NCI-H524 treated with DMSO at 0.1 percent for 48 hours (cell line): ENCODE measurements around the gene NSMF.

Experiments used
- DNase-seq: peaks from one replicate; lab custom pipeline; 2025; lab: John Stamatoyannopoulos, UW

The NSMF gene

DNA sequence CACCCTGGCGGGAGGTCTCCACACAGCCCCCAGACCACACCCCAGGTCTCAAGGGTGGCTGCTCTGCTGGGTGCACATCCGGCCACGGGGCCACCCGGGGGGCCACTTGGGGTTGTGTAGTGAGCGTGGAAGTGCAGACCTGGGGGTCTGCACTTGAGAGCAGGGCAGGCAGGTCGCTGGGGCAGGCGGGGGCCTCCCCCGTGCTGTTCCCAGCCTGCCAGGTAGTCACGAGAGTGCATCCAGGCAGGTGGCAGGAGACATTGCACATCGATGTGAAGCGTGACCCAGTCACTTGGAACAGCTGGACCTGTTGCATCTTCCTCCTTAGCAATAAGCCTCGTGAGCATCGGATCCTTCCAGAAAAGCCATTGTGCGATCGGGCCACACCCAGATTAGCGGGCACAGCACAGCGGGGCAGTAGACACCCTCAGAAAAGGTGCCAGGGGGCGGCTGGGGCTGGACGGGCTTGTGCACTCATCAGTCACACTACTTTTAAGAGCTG lies 13.2 kb downstream of the NSMF start:
- no peak for DNase-seq

DNA sequence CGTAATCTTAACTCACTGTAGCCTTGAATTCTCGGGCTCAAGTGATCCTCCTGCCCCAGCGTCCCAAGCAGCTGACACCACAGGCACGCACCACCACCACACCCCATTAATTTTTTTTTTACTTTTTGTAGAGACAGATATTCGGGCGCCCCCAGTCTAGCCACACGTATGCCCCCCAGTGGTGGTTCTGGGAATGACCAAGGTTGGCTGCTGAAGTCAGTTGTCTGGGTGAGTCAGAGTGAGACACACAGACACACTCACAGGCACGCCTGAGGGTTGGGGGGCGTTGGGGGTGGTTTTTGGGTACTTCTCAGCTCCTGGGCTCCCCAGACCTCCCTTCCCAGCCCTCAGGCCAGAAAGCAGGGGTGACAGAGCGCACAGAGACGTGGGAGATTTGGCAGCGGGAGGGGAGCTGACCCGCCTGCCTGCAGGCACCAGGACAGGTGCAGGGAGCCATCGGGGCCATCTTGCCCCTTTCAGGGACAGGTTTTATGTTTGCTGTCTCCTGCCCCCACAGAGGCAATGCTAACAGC lies 13.8 kb downstream of the NSMF start:
- DNase-seq = no peak

DNA sequence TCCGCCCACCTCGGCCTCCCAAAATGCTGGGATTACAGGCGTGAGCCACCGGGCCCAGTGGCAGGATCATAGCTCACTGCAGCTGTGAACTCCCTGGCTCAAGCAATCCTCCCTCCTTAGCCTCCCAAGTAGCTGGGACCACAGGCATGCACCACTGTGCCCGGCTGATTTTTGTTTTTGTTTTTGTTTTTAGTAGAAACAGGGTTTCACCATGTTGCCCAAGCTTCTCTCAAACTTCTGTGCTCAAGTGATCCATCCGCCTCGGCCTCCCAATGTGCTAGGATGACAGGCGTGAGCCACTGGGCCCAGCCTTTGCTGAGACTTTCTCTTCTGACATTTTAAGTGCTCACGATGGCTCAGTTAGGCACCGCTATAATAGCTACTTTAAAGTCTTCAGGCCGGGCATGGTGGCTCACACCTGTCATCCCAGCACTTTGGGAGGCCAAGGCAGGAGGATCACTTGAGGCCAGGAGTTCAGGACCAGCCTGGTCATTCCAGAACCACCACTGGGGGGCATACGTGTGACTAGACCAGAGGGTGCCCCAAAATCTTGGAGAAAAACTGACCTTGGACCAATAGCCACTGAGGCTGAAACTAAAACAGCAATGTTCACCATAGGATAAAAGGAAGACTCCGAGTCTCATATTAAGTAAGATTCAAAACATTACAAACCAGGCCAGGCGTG lies 14.9 kb downstream of the NSMF start:
- DNase-seq = no peak

DNA sequence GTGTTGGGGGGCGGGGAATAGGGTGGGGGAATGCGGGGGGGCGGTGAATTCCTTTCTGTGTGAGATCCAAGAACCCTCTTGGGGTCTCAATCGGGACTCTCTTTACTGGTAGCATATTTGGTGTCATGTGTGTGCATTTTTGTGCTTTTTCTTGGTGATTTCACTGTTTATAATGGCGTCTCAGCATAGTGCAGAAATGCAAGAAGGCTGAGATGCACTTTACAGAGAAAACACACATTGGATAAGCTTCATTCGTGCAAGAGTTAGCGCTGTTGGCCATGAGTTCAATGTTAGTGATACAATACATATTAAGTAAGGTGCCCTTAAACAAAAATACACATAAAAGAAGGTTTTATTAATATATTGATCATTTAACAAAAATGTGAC lies 17.2 kb downstream of the NSMF start:
- no peak for DNase-seq

DNA sequence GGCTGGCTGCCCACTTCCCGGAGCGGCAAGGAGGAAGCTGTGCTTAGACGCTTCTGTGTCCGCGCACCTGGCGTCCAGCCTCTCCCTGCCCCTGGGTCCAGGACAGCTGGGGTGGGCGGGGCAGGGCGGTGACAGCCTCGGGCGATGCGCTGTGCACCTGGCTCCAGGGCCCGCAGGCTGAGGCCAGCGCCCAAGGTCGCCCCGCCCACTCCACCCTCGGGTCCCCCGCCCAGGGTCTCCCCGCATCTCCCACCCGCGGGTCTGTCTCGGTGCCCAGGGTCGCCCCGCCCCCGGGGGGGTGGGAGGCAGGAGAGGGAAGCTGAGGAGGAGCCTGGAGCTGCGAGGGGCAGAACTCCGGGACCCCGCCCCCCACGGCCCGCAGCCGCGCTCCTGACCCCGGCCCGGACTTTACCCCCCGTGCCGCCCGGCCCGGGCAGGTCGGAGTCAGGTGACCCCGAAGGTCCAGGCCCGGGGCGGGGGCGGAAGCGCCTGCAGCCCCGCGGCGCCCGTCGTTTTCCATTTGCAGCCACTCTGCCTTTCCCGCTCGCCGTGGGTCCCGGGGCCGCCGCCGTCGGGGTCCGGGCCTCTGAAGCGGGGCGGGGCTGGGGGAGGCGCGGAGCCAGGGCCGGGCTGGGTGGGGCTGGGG lies 17.7 kb downstream of the NSMF start, which contains the start of gene ENTPD8:
Gene ENTPD8 (minus strand): TSS at position 69 of the 646 bp plus-strand sequence. CDS start 3,072 bp downstream, outside the sequence.
- no peak for DNase-seq

DNA sequence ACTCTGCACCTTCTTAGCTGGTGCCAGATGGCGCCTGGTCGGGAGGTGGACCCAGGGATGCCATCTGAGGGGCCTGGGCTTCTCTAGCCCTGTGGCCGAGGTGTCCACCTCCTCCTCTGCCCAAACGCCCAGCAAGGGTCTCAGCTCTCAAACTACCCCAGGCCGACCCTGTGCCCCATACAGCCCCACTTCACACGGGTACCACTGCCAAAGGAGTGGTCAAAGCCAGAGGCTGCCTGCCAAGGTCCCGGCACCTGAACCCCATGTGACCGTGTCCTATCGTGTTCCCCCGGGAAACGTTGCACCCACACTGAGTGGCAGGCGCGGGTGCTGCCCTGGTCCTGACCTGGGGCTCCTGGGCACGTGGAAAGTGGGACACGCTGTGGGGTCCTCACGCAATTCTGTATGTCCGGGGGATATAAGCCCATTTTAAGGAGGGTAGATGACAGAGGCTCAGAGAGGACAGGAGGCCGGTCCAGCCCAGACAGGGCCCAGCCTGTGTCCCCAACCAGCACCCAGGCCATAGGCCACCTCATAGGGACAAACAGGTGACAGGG lies 19.9 kb downstream of the NSMF start:
- no peak for DNase-seq

DNA sequence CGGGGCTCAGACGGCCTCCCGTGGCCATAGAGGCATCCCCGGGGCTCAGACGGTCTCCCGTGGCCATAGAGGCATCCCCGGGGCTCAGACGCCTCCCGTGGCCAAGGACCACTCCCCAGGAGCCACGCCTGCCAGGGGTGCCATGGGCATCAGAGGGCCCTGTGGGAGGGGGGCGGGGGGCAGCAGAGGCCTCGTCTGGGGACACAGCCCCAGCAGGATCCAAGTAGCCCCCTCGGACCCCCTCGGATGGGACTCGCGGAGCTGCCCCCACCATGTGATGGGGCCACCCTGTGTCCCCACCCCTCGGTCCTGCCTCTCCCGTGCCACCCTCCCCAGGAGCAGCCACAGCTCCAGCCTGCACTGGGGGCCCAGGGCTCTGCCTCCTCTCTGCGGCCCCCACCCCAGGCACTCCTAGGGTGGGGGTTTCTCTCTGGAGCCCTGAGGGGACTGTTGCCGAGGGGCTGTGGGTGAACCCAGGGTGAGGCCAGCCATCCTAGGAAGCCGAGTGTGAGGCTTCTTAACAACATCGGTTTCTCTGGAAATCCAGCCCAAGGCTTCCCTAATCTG lies 20.5 kb downstream of the NSMF start:
- DNase-seq = no peak

DNA sequence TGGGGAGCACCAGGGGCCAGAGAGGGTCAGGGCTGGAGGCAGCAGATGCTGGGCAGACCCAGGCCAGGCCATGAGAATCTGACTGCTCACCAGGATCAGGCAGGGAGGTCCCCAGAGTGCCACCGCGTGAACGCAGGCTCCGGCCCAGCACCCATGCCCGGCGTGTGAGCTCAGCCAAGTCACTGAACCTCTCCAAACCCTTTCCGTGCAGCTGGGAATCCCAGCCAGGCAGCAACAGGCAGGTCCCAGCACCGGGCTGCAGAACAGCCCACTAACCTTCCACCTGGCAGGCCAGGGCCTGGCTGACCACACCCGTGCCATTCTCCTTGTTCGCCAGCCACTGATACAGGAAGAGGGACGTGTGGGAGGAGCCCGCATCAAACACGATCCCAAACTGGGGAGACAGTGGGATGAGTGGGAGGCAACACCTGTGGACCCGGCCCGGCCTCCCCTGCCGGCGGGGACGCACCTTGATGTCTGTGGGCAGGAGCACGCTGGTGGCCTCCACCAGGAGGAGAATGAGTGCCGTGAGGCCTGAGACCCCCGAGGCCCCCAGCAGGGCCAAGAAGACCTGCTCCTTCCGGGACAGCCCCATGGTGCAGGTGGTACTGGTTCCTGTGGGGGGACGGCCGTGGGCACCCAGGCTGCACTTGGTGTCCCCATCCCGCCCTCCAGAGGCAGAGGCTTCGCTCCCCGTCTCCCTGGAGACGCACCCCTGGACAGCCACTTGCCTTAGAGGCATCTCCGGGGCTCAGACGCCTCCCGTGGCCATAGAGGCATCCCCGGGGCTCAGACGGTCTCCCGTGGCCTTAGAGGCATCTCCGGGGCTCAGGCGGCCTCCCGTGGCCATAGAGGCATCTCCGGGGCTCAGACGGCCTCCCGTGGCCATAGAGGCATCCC lies 21.2 kb downstream of the NSMF start:
- DNase-seq = no peak

DNA sequence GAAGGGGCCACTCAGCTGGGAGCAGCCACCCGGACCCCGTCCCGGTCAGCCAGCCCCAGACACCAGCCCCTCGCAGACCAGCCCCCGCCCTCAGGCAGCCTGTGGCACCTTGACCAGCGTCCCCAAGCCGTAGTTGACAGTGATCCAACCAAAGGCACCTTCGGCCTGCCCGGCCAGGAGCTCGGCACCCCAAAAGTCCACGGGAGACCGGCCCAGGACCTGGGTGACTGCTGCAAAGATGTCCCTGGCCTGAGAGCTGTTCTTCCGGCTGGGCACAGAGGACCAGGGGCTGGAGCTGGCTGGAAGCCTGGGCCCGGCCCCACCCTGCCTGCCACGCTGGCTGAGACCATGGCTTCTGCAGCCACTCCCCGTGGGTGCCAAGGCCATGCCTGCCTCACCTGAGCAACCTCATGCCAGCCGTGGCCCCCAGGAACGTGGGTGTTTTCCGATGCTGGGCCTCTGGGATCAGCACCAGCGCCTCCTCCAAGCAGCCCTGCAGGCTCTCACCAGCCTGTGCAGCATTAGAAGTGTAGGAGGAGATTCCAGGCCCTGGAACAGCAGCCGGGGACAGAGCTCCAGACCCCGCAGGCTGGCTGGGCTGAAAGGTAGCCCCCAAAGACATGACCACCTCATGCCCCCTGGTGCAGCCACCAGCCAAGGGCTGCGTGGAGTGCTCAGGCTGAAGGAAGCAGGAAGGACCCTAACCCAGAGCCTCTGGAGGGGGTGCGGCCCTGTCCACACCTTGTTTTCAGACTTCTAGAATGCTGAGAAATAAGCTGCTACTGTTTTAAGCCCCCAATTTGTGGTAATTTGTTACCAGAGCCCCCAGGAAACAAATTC lies 22.2 kb downstream of the NSMF start:
- no peak for DNase-seq

DNA sequence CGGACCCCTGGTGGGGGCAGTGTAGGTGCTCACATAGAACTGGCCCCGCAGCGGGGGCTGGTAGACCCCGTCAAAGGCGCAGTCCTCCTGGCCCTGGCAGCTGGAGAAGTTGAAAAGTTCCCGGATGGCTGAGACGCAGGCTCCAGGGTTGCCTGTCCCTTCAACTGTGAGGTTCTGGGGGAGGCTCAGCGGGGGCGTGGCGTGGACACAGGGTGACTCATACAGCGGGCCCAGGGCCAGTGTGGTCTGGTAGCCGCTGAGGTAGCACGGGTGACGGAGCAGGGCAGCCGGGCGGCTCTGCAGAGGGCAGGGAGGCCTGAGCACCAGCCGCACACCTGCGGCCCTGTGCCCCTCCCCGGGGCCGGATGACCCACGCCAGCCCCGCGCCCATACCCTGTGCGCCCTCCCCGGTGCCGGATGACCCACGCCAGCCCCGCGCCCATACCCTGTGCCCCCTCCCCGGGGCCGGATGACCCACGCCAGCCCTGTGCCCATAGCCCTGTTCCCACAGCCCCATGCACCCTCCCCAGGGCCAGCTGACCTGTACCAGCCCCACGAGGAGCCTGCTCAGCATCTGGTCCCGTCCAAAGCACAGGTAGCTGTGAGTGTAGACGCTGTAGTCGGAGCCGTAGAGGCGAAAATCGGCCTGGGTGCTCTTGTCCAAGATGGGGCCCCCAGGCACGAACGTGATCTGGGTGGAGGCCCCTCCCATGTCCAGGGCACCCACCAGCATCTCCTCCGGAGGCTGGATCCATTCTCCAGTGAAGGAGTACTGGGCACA lies 23.0 kb downstream of the NSMF start:
- DNase-seq = no peak

DNA sequence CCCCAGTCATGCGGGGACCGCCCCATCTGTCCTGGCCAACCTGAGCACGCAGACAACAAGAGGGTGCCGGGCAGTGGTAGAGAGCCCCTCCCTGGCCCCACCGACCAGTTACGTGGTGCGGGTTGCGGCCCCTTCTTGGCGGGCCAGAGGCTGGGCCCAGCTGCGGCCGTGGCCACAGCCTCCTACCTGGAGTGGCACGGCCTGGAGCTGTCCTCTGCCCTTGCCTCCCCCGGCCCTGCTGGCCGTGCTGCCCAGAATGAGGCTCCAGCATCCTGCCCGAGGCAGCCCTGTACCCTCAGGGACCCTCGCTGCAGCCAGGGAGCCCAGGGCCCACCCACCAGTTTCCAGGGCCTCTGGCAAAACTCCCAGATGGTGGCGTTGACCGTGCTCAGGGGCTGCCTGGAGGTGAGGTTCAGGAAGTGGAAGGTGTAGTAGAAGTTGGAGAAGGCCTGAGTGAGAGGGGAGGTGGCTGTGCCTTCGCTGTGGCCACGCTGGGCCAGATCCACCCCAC lies 23.7 kb downstream of the NSMF start:
- DNase-seq = no peak

DNA sequence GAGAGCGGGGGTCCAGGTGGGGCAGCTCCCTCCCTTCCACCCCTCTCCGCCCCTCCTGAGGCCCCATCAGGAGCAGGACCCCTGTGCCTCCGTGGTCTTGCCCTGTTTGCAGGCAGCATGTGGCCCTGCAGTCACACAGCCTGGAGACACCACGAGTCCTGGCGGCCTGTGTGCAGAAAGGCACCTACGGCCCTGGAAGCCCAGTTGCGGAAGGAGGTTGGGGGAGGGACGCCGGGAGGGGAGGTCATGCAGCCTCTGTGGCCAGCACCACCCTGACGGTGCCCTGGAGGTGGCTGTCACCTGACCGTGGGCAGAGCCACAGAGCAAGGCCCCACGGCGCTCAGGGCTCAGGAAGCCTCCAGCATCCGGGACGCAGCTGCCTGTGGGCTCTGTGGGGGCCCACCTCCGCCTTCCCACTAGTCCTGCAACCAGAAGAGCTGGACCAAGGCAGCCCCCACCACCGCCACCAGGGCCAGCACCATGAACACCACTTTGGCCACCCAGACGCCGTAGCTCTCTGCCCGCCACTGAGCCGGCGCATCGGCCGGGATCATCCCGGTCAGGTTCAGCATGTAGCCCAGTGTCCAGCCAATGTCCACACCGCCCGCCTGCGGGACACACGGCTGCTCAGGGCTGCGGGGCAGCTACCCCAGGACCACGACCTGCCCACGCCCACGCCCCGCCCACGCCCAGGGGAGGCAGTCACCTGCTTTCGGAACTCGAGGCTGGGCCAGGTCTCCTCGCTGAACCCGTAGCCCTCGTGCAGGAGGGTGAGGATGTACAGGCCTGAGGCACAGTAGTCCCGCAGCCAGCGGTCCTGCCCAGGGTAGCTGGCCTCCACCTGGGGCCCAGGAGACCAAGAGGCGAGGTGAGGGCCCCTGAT lies 24.4 kb downstream of the NSMF start:
- no peak for DNase-seq

DNA sequence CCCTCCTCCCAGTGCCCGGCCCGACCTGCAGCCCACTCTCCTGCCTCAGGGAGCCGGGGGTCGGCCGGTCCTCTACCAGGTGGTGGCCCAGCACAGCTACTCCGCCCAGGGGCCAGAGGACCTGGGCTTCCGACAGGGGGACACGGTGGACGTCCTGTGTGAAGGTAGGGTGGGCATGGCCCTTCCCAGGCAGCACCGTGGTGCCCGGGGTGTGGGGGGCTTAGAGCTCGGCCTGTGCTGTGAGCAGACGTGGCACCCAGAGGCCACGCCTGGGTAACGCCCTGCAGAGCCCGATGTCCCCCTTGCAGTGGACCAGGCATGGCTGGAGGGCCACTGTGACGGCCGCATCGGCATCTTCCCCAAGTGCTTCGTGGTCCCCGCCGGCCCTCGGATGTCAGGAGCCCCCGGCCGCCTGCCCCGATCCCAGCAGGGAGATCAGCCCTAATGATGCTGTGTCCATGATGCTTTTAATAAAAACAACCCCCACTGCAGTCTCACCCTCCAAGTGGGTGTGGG lies 25.2 kb downstream of the NSMF start:
- DNase-seq = no peak

DNA sequence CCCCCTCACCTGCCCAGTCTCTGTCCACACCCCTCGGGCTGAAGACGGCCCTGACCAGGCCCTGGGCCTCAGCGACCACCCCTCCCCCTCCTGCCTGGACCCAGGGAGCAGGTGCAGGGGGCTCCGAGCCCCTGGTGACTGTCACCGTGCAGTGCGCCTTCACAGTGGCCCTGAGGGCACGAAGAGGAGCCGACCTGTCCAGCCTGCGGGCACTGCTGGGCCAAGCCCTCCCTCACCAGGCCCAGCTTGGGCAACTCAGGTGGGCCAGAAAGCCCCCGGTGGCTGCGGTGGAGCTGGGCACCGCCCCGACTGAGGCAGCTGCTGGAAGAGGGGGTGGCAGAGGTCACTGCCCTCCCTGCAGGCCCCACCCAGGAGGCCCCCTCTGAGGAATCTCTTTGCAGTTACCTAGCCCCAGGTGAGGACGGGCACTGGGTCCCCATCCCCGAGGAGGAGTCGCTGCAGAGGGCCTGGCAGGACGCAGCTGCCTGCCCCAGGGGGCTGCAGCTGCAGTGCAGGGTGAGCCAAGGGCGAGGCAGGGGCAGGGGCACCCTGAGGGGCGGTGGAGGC lies 25.7 kb downstream of the NSMF start:
- DNase-seq = no peak

DNA sequence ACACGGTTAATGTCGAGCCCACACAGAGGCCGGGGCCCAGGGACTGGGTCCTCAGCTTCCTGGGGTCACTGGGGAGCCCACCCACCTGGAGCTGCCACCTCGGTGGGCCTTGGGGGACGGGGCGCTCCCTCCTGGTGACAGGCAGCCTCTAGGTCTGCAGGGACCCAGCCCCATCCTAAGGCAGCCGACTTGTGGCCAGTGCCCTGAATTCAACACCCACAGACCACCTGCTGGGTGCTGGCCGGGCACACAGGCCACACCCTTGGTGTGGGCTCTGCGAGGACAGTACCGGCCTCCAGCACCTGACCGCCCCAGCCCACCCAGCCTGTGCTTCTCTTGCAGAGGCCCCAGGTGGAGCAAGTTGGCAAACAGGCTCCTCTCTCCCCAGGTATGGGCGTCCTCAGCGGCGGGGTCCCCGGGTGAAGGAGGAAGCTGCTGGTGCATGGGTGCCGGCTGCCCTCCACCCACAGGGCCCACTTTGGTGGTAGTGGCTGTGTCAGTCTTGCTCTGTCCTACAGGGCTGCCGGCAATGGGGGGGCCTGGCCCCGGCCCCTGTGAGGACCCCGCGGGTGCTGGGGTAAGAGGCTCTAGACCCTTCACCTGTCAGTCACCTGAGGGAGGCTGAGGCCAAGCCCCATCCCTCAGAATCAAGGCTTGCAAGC lies 26.3 kb downstream of the NSMF start:
- DNase-seq = no peak

DNA sequence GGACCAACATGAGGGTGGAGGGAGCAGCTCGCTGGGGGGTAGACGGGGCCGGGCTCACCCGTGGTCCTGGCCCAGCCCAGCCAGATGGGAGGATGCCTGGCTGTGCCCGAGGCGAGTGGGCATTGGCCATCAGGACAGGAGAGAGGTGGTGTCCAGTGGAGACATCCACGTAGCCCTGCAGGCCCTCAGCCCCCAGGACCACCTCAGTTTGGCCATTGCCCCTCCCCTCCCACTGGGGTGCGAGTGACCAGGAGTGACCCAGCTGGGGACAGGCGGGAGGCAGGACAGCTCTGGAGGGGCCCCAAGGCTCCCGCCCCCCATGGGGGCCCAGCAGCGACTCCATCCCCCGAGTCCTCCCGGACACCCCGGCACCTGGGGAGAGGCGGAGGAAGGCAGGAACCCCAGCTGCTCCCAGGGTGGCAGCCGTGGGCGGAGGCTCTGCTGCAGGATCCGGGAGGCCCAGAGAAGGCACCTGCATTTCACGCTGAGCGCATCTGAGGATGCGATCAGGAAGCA lies 27.7 kb downstream of the NSMF start:
- no peak for DNase-seq

DNA sequence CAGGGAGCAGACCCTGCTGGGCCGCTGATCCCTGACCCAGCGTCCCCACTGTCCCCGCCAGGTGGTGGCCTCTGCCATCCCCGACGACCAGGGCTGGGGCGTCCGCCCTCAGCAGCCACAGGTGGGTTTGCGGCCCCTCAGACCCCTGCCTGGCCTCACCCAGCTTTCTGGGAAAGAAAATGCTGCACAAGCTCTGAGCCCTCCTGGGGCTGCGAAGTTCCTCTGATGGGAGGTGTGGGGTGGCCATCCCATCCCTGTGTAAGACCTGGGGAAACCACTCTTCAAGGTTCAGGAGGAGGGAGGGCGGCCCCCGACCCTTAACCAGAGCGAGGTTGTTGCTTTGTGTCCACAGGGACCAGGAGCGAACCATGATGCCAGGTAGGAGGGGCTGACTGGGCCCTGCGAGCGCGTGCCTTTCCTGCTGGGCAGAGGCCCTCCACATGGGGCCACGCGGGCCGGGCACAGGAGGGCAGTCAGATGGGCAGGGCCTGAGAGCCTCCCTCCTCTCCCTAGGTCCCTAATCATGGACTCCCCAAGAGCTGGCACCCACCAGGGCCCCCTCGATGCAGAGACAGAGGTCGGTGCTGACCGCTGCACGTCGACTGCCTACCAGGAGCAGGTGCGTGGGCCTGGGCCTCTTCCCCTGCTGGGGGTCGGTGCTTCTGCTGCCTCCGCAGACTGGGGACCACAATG lies 28.3 kb downstream of the NSMF start:
- no peak for DNase-seq
